ENCODE data around the gene UCKL1.
"Not testable (repeated sequence)": the region's sequence is repeated elsewhere in the genome, so short reads cannot be mapped to it uniquely, and the experiment has no call there.

The UCKL1 gene
- 37.5 to 61.2 (median 39.3) reads per million in 4 experiments for total RNA-seq

DNA sequence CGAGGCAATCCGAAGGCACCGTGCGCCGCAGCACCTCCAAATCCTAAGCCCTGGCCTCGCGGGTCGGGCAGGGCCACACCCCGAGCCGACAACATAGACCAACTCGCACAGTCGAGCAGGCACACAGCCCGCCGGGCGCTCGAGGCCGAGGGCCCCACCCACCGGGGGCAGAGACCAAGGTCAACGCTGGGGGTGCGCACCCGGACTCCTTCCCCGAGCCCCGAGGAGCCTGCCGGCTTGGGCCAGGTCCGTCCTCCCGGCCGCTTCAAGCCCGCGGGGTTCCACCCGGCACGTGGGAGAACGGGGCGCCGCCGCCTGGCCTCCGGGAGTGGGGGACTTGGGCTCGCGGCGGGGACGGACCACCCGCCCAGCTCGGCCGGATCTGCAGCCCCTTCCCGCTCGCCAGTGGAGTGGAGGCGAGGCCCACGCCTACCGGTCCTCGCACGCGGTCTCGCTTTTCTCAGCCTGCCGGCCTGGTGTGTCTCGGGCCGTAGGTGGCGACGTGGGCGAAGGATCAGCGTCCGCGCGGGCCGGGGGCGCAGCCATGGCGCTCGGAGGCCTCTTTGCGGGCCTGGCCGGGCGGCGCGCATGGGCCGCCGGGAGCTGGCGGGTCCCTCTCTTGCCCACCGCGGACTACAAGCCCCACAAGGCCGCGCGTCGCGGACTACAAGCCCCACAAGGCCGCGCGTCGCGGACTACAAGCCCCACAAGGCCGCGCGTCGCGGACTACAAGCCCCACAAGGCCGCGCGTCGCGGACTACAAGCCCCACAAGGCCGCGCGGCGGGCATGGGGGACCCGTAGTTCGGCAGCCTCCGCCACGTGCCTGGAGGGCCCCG lies at the start of gene UCKL1:
UCKL1 (minus strand) TSS at position 590 of the 837 bp plus-strand sequence; CDS start at position 546, 44 bp downstream.
- peak; percentile 85 for DNase-seq

DNA sequence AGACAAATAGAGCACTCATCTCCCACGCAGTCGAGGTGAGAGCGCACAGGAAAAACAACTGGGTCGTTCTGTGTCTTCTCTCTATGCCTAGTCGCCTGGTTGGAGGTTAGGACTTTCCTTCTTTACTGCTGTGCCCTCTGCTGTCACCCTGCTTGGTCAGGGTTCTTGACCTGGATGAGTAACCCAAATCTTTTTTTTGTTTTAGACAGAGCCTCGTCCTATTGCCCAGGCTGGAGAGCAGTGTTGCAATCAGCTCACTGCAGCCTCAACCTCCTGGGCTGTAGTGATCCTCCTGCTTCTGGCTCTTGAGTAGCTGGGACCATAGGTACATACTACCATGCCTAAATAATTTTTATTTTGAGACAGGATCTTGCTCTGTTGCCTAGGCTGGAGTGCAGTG lies 49.2 kb upstream of the UCKL1 start:
- DNase-seq = no peak

DNA sequence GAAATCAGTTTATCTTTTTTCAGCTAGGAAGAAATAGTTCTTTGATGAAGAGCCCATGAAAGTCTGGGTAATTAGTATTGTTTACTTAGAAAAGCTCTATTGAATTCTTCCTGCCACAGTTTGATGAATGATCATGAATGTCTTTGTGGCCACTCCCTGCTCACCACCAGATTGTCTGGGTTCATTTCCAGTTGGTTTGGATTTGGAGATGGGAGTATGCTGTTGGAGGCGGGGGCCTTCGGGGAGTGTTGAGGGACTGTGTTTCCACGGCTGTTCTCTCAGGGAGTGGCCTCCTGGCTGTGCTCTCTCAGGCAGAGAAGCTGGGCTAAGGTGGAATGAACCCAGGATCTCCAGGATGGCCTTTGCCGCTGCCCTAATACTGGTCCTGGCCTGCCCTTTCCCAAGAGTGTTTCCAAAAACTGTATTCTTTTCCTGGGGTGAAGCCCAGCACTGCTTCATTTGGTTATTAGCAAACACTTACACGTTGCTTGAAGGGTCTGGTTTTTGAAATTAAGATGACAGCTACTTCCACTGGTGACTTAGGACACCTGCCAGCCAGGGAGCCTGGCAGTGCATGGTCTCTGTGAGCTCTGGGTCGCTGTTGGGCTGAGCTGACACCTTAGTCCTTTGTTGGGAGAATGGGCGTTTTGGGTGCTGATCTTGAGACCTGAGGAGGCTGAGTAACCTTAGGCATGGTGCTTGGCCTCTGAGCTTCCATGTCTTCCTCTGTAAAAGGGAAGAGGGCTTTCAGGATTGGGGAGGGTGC lies 47.9 kb upstream of the UCKL1 start:
- no peak for DNase-seq

DNA sequence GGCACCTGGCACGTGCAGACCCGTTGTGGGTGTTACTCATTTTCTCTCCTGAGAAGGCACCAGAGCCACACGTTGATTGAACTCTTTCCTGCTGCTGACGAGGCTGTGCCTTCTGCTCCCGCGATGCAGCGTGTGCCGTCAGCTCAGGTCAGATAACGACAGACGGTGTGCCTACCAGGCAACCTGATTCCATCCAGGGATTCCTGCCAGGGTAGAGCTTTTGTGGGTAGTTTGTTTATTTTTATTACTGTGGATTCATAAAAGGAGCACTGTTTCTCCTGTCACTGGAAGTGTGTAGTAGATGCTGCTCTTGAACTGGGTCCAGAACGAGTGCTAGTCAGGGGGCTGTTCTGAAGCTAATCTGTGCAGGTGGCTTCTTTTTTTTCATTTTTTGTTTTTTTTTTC lies 45.4 kb upstream of the UCKL1 start:
- DNase-seq = no peak

GRCh38 chr20:64000906-64001305 lies 44.7 kb upstream of the UCKL1 start:
- no peak for DNase-seq

DNA sequence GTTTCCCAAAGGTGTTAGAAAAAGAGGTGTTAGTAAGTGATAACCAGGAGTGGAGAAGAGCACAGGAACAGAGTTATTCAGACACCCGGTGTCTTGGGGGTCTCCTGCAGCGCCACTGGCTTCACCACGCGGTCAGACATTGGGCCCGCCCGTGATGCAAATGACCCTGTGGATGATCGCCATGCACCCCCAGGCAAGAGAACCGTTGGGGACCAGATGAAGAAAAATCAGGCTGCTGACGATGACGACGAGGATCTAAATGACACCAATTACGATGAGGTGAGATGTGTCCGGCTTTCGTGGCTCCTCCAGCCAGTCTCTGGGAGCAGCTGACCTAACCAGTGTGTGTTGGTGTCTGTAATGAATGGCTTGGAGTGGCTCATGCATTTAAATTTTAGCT lies 26.7 kb upstream of the UCKL1 start:
- no peak for DNase-seq

- peak; percentile 89 for DNase-seq
Measured at GRCh38 chr20:63980806-63981728, 24.9 kb upstream of the UCKL1 start, which contains the start of gene PRPF6. Gene PRPF6, plus strand, starts transcription at chr20:63981132. Its CDS starts 114 bp downstream, at chr20:63981246.

DNA sequence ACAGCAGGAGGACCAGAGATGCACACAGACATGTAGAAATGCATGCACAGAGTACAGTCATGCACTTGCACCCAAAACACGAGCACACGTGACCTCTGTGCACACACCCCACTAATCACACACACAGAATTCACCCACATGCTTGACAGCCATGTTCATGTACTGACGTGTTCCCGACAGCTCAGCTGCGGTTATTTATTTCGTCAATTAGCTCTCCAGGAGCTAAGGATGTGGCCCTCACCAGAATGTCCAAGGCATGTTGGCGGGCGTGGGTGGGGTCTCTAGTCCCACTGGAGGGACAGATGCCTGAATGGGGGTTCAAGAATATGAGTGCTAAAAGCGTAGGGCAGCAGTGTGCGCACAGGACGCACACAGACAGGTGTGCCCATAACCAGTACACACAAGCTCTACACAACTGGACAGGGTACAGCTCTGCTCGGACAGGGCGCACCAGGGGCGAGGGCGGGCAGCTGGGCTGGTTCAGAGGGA lies 24.1 kb upstream of the UCKL1 start:
- DNase-seq = no peak

GRCh38 chr20:63979557-63980316 lies 23.5 kb upstream of the UCKL1 start, which contains the start of gene SAMD10:
Gene SAMD10, minus strand, starts transcription at chr20:63979642. Its CDS starts 175 bp downstream, at chr20:63979467.
- DNase-seq = peak; percentile 75

GRCh38 chr20:63979229-63979556 lies 23.0 kb upstream of the UCKL1 start:
- DNase-seq = no peak

DNA sequence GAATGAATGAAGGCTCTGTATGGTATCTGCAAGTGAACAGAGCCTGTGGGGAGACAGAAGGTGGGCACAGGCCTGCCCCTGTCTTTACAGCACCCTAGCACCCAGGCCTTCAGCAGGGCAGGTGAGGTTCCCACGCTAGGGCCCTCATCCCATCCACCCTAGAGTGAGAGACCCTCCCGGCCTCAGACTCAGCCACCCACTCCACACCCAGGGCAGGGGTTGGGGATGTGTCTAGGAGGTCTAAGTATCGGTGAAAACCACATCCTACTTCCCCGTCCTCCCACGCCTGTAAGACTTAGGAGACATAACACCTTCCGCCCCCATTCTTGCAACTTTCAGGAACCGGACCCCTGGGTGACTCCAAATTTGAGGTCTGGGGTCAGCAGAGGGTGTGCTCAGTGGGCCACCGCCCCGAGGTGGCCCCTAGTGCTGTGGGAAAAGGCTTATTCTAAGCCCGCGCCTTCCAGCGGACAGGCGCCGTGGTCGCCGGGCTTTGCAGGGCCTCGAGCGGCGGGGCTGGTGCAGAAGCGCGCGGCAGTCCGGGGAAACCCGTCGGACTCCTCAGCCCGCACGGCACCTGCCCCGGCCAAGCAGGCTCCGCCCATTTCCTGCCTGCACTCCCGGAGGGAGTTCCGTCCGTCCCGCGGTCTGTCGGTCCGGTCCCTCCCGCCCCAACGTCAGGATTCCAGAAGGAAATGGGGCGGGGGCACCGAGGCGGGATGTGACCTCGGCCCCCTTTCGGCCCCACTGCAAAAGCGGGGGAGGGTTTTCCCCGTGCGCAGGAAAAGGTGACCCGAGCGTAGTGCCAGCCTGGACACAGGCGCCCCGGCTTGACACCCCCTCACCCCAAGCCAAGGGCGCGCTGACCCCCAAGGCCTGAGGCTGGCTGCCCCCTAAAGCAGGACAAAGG lies 22.4 kb upstream of the UCKL1 start:
- DNase-seq = no peak

GRCh38 chr20:63977739-63978276 lies 21.6 kb upstream of the UCKL1 start:
- no peak for DNase-seq

GRCh38 chr20:63976980-63977738 lies 20.9 kb upstream of the UCKL1 start:
- DNase-seq = no peak

DNA sequence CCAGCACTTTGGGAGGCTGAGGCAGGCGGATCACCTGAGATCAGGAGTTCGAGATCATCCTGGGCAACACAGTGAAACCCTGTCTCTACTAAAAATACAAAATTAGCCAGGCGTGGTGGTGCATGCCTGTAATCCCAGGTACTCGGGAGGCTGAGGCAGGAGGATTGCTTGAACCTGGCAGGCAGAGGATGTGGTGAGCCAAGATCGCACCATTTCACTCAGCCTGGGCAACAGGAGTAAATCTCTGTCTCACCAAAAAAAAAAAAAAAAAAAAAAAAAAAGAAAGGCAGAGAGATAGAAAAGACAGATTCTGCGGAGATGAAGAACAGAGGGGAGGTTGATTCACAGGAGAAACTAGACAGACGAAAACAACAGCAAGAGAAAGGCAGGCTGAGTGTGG lies 20.3 kb upstream of the UCKL1 start:
- DNase-seq = not testable (repeated sequence)

DNA sequence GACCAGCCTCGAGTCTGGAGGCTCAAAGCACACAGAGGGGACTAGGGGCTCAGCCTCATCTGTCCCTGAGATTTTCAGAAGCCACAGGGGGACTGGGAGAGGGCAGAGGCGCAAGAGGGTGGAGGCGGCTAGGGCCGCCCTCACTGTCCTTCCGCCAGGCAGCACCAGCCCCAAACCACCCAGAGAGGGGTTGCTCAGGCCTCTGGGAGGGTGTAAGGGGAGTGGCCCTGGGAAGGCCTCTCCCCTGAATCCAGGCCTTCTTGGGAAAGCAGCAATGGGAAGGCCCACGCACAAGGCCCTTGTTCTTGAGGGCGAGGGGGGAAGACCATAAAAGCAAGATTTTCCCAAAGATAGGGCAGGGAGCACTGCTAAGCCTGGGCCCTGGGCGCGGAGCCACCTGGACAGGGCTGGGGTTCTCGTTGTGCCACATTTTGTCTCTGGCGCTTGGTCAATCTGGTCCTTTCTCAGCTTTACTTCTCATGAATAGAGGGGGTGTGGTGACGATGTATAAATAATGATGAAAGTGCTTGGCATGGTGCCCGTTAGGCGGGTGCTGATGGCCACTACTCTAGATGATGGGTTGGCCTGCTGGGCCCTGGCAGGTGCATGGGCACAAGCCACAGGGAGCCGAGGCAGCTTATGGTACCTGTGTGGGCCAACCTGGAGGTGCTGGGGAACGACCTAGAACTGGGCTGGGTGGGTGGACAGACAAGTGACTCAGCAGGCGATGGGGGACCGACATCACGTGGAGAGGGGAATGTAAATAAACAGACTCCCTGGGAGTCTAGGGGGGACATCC lies 18.4 kb upstream of the UCKL1 start:
- no peak for DNase-seq

- peak; percentile 68 for DNase-seq
Measured at GRCh38 chr20:63973636-63974401, 17.6 kb upstream of the UCKL1 start.

DNA sequence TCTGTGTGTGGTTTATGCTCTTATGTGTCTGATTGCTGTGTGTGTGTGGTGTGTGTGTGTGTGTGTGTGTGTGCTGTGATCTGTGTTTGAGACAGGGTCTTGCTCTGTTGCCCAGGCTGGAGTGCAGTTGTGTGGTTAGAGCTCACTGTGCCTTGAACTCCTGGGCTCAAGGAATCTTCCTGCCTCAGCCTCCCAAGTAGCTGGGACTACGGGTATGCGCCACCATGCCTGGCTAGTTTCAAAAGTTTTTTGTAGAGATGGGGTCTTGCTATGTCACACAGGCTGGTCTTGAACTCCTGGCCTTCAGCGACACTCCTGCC lies 16.9 kb upstream of the UCKL1 start:
- DNase-seq = no peak
